GM12875 (cell line): Measurements from ENCODE around the gene SWAP70.

Experiments
- H3K4me3 ChIP-seq: one replicate; pipeline ENCODE4 v1.5.1; 2011; ENCODE audit warnings: low read depth, low read length, control low read depth
- CTCF ChIP-seq: IDR thresholded peaks from 2 replicates; pipeline ENCODE4 v1.5.1; 2011; ENCODE audit warnings: low read depth, mild to moderate bottlenecking, control low read depth, inconsistent platforms, low read length, moderate library complexity, borderline replicate concordance; ENCODE audit not compliant: insufficient read depth

The SWAP70 gene

DNA sequence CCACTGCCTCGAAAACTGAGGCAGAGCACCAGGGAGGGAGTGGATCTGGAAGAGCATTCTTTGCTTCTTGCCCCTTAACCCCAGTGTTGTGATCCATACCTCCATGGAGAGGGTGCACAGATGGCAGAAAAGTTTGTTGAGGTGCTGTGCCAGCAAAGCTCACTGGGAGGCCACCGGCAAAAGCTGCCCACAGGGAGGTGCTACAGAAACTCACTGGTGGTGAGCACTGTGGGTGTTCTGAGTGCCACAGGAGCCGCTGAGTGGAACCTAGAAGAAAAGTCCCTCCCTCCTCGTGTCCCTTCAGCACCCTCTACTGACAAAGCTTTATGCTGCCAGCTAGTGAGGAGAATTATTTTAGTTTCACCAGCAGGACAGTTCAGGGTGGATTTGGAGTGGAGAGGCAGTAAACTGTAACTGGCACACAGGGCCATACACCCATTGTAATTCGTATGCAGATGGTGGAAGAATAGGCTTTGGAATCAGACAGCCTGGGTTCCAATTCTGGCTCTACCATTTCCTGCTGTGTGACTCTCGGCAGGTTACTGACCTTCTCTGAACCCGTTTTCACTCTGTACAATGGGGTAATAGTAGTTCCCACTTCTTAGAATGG lies 84.6 kb downstream of the SWAP70 start:
- no peak overlapping the region for H3K4me3 ChIP-seq

DNA sequence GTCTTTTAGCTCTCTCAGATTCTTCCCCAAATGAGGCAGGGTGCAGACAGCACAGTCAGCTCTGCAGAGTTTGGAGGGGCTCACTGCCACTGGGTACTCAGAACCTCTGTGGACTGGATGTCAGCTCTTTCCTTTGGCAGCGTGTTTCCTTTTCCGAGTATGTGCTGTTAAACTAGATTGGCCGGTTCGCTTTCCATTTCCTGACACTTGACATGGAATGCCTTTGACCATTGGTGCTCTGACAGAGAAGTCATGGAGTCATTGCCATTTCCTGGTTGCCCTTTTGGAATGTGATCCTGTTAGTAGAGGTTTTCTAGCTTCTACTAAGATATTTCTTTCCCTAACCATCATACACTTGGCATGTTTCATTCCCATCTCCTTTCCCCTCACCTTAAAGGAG lies 86.7 kb downstream of the SWAP70 start:
- TF ChIP-seq CTCF = no peak
- no peak overlapping the region for H3K4me3 ChIP-seq

More for the DNA sequence above, 84.6 kb downstream of the SWAP70 start:
- TF ChIP-seq CTCF = peak; percentile 78

DNA sequence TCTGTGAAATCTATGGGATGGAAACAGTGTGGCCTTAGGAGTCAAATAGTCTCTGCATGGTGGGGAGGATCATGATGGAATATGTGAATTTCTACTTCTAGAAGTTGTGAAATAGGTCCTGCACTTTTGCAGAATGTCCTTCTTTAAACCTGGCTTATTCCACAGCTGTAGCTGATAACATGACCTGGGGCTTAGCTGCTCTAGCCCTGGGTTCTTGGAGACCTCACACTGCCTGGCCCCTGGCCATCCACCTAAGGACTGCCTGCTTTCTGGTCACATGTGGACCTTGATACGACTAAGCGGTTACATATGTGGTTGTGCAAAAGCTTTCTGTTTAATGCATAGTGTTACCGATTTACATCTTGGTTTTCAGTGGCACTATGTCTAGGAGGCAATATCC lies 88.2 kb downstream of the SWAP70 start:
- no peak overlapping the region for H3K4me3 ChIP-seq
- TF ChIP-seq CTCF = no peak

DNA sequence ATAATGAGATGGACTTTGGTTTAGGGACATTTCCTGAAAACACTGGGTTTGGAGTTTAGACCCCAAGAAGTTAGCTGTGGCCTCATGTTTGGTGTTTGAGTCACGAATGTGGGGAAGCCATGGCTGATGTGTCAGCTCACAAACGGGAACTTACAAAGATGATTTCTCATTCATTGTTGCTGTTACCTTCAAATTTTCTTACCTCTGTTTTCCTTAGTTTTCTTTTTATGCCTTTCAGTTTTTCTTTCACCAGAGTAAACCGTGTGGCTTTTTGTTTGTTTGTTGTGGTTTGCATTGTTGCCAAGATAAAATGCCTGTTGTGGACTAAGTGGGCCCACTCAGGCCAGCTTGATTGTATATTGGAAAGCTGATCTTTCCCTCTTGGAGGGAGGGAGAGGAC lies 89.1 kb downstream of the SWAP70 start:
- no peak for TF ChIP-seq CTCF

GRCh38 chr11:9754010-9754471 lies 90.2 kb downstream of the SWAP70 start:
- H3K4me3 ChIP-seq = no peak overlapping the region
- TF ChIP-seq CTCF = no peak

More for the DNA sequence above, 89.1 kb downstream of the SWAP70 start:
- no peak overlapping the region for H3K4me3 ChIP-seq

DNA sequence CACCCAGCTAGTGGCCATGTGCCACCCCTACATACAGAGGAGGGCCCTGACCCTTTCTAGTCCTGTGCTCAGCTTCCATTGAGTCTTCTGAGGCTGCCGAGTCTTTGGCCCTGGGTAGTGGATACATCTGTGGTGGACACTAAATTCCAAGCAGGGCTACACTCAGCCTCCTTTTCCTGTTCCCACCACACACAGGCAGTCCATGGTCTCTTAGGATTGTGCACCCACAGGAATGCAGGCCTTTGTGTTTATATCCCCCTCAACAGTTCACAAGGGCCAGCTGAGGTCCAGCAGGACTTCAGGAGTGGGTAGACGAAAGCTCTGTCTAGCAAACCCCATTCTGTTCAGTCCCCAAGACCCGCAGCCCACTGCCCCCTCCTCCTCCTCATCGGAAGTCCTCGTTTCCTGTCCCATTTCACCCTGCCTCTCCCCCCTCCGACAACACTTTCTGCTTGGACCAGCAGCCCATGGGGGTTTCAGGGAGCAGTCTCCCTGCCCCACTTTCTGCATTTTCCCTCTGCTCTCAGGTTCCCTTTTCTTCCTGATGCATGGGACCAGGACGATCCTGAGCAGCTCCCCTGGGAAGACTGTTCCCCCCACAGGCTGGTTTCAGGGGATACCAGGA lies 91.8 kb downstream of the SWAP70 start:
- no peak overlapping the region for H3K4me3 ChIP-seq
- TF ChIP-seq CTCF = no peak

DNA sequence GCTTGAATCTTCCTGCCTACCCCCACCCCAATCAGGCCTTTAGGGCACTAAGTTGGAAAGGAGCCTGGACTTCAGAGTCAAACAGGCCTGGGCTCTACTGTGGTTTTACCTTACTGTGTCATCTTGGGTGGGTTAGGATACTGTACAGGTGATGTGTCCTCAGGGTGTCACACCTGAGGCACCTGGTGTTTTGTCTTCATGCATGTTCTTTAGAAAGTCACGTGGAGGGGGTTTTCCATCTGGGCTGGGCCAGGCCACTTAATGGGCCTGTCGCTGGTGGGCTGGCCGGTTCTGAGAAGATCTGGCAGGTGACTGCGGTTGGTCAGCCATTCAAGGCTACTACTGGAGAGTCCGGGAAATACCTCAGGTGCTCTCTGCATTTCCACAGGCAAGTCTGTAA lies 92.6 kb downstream of the SWAP70 start:
- TF ChIP-seq CTCF = no peak
- no peak overlapping the region for H3K4me3 ChIP-seq
